GM18526 (cell line): ENCODE data around the gene SHANK2.

Source experiments
- POLR2A ChIP-seq: IDR thresholded peaks from 3 replicates; pipeline ENCODE4 v1.6.1; 2011; ENCODE audit not compliant: insufficient read length; ENCODE audit errors: extremely low read depth

Gene SHANK2

DNA sequence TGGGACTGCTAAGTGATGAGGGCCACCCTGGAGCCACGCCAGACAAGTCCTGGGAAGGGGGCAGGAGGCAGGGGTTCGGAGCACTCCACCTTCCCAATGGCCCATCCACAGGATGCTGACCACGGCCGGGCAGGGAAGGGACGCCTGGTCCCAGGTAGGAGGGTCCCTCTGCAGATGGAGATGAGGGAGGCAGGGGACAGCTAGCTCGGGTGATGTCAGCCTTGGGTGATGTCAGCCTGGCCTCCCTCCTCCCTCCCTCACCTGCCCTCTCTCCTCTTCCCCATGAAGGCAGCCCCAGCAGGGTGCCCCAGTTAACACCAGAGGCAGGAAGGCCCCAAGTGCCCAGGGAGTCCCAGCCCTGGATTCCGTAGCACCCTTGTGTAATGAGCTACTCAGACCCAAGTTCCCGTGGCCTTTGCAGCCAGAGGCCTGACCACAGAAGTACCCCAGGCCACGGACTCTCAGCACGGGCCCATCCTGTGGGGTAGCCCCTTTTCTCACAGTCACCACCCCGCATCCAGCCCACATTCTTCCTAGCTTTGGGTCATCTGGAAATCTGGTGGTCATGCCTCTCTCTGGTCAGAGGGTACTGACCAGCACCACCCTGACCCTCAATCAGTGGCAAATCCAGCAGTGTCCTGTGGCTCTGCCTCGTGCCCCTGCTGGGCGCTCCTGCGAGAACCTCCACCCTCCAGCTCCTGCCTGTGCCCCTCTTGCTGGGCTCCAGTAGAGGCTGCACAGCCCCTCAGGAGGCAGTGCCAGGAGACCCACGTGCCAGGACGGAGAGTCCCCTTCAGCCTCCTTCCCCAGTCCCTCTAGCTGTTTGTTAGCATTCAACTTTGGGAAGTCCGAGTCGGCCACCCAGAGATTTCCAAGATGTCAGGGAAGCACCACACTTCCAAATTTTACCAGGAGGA is 47.4 kb downstream of the SHANK2 start:
- no peak for TF ChIP-seq POLR2A

GRCh38 chr11:71204294-71204693 is 48.1 kb downstream of the SHANK2 start:
- no peak for TF ChIP-seq POLR2A

GRCh38 chr11:71203681-71204080 is 48.7 kb downstream of the SHANK2 start:
- no peak for TF ChIP-seq POLR2A

DNA sequence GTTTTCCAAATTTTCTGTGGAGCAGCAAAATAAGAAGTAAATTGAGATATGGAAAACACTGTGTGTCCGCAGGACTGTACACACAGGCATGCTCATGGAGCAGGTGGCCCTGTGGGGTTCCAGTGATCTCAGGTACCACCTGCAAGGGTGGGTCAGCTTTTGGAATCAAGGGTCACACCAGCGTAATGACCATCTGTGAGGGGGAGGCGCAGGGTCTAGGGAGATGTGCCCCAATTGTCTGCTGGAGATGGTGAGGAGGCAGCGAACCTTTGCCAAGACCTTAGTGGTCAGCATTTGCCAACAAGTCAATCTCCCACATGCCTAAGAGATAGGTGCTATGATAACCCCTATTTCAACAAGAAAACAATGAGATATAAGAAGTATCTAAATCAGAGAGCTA is 49.4 kb downstream of the SHANK2 start:
- TF ChIP-seq POLR2A, result no peak

GRCh38 chr11:71202598-71202944 is 49.8 kb downstream of the SHANK2 start:
- no peak for TF ChIP-seq POLR2A
